ENCODE measurements around the gene CORO2B.
"Not testable (repeated sequence)": the region's sequence is repeated elsewhere in the genome, so short reads cannot be mapped to it uniquely, and the experiment has no call there.

CORO2B gene

DNA sequence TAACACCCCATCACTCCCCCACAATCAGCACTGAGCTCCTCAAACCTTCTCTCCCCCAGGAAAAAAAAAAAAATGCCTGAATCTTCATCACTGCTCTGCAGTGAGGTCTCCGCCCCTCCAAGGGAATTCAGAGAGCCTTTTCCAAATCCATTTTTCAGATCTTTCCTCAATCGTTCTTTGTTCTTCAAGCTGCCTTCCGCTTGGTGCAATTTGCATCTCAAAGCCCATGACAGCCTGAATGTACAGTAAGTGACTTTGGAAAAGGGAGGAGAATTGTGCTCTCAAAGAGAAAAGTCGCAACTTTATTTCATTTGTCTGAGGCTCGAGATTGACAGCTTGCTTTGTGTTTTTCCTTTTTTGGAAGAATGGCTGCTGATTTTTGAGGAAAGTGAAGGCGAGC is 75.0 kb downstream of the CORO2B start:
- DNase-seq, result no peak

DNA sequence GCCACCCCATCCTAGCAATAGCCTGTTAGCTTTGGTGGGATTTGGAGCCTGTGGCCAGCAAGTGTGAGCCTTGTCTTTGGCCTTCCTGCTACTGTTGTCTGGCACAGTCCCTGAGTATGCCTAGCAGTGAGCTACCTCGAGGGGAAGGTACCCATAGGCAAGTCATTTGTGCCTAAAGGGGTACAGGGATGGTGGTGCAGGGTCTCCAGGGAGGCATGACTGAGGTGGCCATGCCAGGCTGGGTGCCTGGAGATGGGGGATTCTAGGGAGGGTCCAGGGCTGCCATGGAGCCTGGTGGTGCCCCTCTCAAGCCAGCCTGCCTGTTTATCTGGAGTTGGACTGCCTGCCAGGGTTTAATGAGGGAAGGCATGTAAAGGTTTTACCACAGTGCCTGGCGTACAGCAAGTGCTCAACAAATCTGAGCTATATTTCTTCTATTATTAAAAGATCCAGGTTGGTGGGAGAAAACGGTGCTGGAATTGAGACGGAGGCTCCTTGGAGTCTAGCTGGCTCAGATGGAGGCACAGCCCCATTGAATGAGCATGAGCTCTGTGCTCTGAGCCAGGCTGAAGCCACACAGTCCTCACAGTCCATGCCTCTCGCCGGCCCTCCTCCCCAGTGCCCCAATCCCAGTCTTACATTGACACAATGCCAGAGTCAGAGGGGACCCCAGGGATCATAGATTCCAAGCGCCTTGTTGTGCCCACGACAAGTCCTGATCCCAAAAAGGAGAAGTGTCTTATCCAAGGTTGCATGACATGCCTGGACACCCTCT is 76.2 kb downstream of the CORO2B start:
- no peak for DNase-seq

DNA sequence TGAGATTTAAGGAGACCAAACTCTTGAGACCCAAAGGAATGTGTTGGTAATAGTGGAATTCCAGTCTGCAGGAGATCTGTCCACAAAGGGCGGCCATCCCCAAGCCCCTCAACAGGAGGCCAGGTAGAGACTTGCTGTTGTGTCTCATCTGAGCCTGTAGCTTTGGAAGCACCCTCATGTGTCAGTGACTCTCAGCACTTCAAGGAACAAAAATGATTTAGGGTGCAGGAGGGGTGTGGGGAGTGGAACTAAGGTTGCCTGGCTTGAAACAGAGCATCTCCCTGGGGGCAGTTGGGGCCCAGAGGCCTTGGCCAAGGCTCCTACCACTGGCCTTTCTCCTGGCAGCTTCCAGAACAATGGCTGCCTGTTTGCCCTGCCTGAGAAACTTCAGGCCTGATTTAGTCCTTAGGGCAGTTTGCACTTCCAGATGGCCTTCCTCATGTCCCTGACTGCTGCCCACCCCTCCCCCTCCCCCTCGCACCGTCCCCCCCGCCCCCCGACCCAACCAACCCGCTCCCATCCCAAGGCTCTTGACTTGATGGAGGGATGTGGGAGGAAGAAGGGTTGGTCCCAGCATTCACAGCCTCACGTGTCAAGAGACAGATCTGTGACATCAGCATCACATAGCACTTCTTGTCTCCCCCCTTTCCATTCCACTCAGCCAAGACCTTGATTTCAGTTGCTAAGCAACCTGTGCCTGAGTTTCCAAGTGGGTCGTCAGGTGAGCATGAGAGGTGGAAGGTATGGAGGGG is 77.1 kb downstream of the CORO2B start:
- DNase-seq, result no peak

- DNase-seq, result no peak
These were observed 77.6 kb downstream of the CORO2B start for GRCh38 chr15:68656438-68656739.

DNA sequence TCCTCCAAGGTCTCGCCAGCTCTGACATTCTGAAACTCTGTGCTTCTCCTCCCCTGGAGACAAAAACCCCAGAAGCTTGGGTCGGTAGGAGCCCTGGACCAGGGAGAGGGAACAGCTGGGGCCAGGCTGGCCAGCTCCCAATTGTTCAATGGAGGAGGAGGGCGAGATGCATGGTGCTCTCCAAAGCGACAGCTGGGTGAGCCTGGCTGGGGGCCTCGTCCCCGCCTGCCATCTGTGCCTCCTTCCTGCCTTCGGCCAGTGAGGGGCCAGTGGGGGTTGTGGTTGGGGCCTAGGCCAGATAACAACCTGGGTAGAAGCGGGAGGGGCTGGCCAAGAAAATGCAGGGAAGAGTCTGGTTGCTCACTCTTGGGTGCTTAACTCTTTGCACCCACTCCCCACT is 79.4 kb downstream of the CORO2B start:
- DNase-seq, result peak; percentile 92

DNA sequence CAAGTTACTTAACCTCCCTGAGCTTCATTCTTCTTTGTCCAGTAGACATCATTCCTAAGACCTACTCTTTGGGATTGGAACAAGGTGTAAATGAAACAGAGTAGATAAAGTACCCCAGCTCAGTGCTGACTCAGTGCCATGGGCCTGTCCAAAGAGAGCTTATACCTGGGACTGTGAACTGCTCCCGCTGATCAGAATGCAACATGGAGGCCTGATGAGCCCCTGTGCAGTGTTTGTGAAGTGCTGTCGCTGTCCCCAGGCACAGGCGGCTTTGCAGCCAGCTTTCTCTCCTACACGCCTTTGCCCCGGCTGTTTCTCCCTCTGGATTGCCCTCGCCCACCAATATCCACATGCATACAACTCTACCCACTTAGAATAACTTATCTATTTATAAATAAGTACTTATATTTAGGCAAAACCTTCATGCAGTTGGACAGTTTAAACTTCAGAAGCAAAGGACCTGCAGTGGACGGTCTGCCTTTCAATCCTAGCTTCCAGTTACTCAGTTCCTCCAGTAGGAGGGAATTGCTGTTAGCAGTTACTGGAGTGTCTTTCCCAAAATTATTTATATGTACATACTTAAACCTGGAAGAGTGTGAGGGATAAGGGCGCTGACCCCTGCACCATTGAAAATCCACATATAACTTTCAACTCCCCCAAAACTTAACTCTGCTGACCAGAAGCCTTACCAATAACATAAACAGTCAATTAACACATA is 80.0 kb downstream of the CORO2B start:
- peak; percentile 48 for DNase-seq

DNA sequence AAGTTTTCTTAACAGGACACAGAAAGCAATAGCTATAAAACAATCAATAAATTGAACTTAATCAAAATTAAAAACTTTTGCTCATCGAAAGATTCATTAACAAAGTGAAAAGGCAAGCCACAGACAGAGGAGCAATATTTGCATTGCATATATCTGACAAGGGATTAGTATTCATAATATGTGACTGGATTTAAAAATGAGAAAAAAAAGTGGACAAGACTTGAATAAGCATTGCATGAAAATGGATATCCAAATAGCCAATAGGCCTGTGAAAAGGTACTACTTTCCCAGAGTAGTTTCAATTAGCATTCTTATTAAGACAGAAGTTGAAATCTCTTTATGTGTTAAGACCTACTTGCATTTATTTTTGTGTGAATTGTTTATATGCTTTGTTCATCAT is 84.7 kb downstream of the CORO2B start:
- no peak for DNase-seq

GRCh38 chr15:68666120-68666811 is 87.5 kb downstream of the CORO2B start:
- peak; percentile 91 for DNase-seq

GRCh38 chr15:68666812-68667450 is 88.1 kb downstream of the CORO2B start:
- no peak for DNase-seq

- DNase-seq, result peak; percentile 28
These were observed 89.2 kb downstream of the CORO2B start for GRCh38 chr15:68667800-68668625.

DNA sequence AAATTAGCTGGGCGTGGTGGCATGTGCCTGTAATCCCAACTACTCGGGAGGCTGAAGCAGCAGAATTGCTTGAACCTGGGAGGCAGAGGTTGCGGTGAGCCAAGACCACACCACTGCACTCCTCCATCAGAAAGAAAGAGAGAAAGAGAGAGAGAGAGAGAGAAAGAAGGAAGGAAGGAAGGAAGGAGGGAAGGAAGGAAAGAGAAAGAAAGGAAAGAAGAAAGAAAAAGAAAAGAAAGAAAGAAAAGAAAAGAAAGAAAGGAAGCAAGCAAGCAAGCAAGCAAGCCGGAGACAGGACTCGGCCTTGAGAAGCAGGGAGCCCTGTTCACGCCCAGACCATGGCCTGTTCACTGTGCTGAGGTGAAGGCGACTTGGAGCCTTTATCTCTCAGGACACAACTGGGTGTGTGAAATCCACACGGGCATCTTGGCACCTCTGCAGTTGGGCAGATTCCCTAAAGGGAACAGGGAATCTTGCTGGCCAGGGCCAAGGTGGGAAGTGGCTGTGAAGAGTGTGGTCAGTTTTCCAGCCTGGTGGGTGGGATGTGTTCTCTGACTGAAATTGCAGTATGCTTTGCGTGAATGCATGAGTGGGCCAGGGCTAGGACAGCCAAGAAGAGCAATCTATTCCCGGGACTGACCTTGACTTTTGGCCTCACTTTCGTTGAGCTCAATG is 90.3 kb downstream of the CORO2B start:
- no peak for DNase-seq

DNA sequence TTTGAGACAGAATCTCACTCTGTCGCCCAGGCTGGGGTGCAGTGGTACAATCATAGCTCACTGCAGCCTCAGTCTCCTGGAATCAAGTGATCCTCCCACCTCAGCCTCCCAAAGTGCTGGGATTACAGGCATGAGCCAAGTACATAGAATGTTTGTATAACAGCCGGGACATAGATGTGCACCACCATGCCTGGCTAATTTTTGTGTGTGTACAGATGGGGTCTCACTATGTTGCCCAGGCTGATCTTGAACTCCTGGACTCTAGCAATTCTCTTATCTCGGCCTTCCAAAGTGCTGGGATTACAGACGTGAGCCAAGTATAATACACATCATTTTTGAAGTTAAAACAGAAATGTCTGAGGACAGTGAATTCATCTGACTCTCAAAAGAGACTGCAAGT is 93.5 kb downstream of the CORO2B start:
- DNase-seq, result no peak

DNA sequence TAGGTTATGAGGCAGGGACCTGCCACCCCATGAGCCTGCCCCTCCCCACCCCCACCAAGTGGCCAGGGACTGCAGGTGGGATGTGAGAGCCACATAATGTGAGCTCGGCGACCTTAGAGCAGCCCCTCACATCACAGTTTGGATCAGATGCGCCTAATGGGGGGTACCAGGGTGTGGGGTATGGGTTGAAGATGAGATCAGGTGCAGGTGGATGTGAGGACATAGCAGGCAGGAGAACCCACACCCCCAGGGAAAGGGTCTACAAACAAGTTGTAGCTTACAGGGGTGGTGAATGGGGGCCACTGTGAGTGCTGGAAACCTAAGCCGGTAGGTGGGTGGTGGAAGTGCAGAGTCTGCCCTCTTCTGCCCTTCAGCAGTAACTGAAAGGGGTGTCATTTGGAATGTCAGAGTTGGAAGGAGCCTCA is 94.0 kb downstream of the CORO2B start:
- DNase-seq, result peak; percentile 64

GRCh38 chr15:68674975-68675374 is 96.2 kb downstream of the CORO2B start:
- no peak for DNase-seq

DNA sequence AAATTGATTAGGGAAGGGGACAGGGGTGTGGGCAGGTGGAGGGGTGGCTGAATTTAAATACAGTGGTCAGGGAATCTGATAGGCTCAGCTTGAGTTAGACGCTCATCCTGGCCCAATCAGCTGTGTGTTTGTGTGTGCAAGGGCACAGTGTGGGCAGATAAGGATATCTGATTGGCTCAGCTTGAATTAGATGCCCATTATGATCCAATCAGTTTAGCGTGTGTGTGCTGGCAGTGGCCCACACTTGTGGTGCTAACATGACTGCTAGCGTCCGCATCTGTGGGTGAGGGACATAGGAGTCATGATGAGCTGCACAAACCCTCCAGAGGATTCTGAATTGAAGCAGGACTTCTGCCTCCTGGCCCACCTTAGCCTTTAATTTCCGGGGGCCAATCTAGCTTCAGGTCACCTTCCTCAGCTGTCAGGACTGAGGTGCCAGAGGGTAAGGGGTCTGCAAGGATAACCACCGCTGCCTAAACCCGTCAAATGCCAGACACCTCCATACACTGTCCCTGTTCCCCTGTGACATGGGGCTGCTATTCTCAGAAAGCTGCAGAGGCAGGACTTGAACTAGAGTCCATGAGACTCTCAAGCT is 97.3 kb downstream of the CORO2B start:
- no peak for DNase-seq

DNA sequence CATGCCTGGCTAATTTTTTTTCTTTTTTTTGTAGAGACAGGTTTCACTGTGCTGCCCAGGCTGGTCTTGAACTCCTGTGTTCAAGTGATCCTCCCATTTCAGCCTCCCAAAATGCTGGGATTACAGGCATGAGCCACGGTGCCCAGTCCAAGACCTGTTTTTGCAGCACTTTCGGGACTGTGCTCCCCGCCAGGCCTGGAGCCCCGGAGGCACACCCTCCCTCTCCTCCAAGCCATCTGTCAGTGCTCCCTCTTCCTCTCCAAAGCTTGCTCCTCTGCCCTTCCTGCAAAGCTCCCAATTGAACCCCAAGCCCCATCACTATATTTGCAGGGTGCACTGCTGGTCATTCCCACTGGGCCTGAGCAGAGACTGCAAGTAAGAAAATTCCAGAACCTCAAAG is 98.1 kb downstream of the CORO2B start:
- no peak for DNase-seq

- DNase-seq, result no peak
These were observed 99.2 kb downstream of the CORO2B start for GRCh38 chr15:68677996-68678395.

DNA sequence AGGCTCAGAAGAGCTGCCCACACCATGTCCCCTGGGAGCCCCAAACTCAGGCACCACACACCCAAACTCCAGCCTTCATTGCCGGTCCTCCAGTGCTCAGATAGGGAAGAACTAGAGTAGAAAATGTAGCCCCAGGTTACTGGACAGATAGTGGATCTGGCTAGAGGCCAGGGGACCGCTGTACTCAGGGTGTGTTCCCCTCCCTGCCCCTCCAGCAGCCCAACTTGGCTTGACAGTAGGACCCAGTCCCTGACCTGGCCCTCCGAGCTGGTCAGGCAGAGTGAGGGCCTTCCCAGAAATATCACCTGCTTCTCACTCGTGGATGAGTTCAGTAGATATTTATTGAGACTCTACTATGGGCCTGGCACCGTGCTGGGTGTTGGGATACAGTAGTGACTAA is 100.0 kb downstream of the CORO2B start:
- peak; percentile 9 for DNase-seq

DNA sequence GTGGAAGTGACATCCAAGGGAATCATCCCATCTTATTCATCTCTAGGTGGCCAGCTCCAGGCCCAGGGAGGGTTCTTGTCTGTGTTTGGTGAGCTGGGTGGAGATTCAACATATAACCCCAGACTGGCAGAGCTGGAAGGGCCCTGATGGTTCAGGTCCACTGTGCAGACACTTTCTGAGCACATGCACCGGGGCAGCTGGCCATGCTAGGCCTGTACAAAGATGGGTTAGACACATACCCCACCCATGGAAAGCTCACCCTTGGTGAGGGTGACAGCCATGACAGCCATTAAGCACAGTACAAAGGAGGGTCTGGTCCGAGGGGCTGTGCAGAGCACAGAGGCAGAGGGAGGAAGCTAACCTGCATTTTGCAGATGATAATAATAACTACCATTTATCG is 100.4 kb downstream of the CORO2B start:
- no peak for DNase-seq

DNA sequence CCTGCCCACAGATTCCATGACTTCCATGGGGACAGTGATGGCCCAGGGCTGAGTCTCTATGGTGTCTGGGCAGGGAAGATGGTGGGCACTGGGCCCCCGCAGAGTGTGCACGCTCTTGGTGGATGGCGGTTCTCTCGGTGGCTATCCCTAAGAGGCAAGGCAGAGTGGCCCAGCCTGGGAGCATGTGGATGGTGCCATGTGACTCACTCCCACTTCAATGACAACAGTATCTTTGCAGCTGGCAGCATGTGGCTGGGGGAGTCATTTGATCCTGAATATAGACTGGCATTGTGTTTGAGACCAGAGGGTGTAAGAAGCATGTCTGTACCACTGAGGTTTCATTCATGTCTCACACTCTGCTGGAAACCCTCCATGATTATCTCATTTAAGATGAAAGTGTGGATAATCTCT is 101.2 kb downstream of the CORO2B start:
- no peak for DNase-seq

DNA sequence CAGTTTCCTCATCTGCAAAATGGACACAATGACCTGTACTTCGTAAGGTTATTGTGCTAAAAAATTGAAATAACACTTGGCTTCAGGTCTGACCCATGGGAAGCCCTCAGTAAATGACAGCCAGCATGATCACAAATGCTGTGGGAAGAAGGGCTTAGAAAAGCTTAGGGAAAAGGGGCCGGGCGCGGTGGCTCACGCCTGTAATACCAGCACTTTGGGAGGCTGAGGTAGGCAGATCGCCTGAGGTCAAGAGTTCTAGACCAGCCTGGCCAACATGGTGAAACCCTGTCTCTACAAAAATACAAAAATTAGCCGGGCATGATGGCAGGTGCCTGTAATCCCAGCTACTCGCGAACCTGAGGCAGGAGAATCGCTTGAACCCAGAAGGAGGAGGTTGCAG is 102.0 kb downstream of the CORO2B start:
- DNase-seq, result not testable (repeated sequence)
